HEK293 (cell line): ENCODE measurements around the gene NOLC1.

Source experiments
- CTCF ChIA-PET: fragments of 350-600 bp; formaldehyde crosslinking; extraction: SDS; loops from one replicate; lab custom pipeline; 2021; ENCODE audit warnings: antibody characterized with exemption; lab: Yijun Ruan, JAX
- POLR2A ChIA-PET: fragments of 300-600 bp; formaldehyde crosslinking; extraction: SDS; loops from one replicate; lab custom pipeline; 2020; ENCODE audit warnings: antibody characterized with exemption, inconsistent platforms; lab: Yijun Ruan, JAX
- H3K27ac ChIP-seq: fragments of 200-500 bp; sonication (Bioruptor generic); 2 replicates; pipeline ENCODE4 v1.5.1; 2014; ENCODE audit warnings: low read depth, low read length, control low read depth, inconsistent platforms; ENCODE audit errors: extremely low read depth
- H3K36me3 ChIP-seq, 2 experiments: fragments of 200-500 bp in 1 of 2; sonication (Bioruptor generic) in 1 of 2; 1 replicate in 1 of 2; 2 replicates in 1 of 2; pipeline ENCODE4 v1.5.1; 2014 to 2017; ENCODE audit warnings: inconsistent platforms in 2 of 2, low read length in 2 of 2; ENCODE audit not compliant: control insufficient read depth in 2 of 2, insufficient read depth in 1 of 2
- H3K4me1 ChIP-seq: fragments of 200-500 bp; sonication (Bioruptor generic); 2 replicates; pipeline ENCODE4 v1.5.1; 2014; ENCODE audit warnings: mild to moderate bottlenecking, low read length, inconsistent platforms; ENCODE audit not compliant: control insufficient read depth, insufficient read depth
- H3K4me3 ChIP-seq: 2 replicates; pipeline ENCODE4 v1.5.1; 2011; ENCODE audit warnings: low read depth, mild to moderate bottlenecking, control low read depth, low read length, moderate library complexity
- H3K9me3 ChIP-seq: fragments of 200-500 bp; sonication (Bioruptor generic); 2 replicates; pipeline ENCODE4 v1.5.1; 2014; ENCODE audit warnings: low read depth, low read length, inconsistent platforms; ENCODE audit not compliant: control insufficient read depth, insufficient read depth
- BCL11B ChIP-seq: fragments of 450-650 bp; formaldehyde crosslinking; IDR thresholded peaks from 2 replicates; pipeline ENCODE4 v1.5.1; 2016; ENCODE audit warnings: low read depth, missing biosample characterization, missing genetic modification characterization
- ELK4 ChIP-seq: IDR thresholded peaks from 2 replicates; pipeline ENCODE4 v1.6.1; 2011; ENCODE audit warnings: mild to moderate bottlenecking, low read depth, low read length, borderline replicate concordance
- FEZF1 ChIP-seq: fragments of 450-650 bp; formaldehyde crosslinking; IDR thresholded peaks from 2 replicates; pipeline ENCODE4 v1.5.1; 2016; ENCODE audit warnings: missing biosample characterization, missing genetic modification characterization
- KLF10 ChIP-seq: fragments of 450-650 bp; IDR thresholded peaks from 2 replicates; pipeline ENCODE4 v1.5.1; 2018; ENCODE audit warnings: missing biosample characterization, mild to moderate bottlenecking, missing genetic modification characterization
- OVOL3 ChIP-seq: fragments of 450-650 bp; formaldehyde crosslinking; IDR thresholded peaks from 2 replicates; pipeline ENCODE4 v1.5.1; 2016; ENCODE audit warnings: missing biosample characterization, missing genetic modification characterization
- ZBTB44 ChIP-seq: fragments of 450-650 bp; IDR thresholded peaks from 2 replicates; pipeline ENCODE4 v1.5.1; 2018; ENCODE audit warnings: missing biosample characterization, mild to moderate bottlenecking, missing genetic modification characterization
- ZBTB48 ChIP-seq: fragments of 450-650 bp; formaldehyde crosslinking; IDR thresholded peaks from 2 replicates; pipeline ENCODE4 v1.5.1; 2016; ENCODE audit warnings: missing biosample characterization, missing genetic modification characterization
- ZFHX2 ChIP-seq: fragments of 450-650 bp; formaldehyde crosslinking; conservative IDR thresholded peaks from 2 replicates; pipeline ENCODE4 v1.5.1; 2016; ENCODE audit warnings: missing biosample characterization, missing genetic modification characterization
- ZNF10 ChIP-seq: fragments of 450-650 bp; formaldehyde crosslinking; IDR thresholded peaks from 2 replicates; pipeline ENCODE4 v1.5.1; 2017; ENCODE audit warnings: missing biosample characterization, missing genetic modification characterization
- ZNF132 ChIP-seq: fragments of 450-650 bp; formaldehyde crosslinking; IDR thresholded peaks from 2 replicates; pipeline ENCODE4 v1.5.1; 2017; ENCODE audit warnings: missing biosample characterization, missing genetic modification characterization, borderline replicate concordance
- ZNF221 ChIP-seq: fragments of 450-650 bp; formaldehyde crosslinking; IDR thresholded peaks from 2 replicates; pipeline ENCODE4 v1.5.1; 2017; ENCODE audit warnings: missing biosample characterization, missing genetic modification characterization, borderline replicate concordance
- ZNF341 ChIP-seq: fragments of 450-650 bp; formaldehyde crosslinking; IDR thresholded peaks from 2 replicates; pipeline ENCODE4; 2016; ENCODE audit warnings: low read depth, missing biosample characterization, missing genetic modification characterization
- ZNF366 ChIP-seq: fragments of 450-650 bp; formaldehyde crosslinking; conservative IDR thresholded peaks from 2 replicates; pipeline ENCODE4 v1.5.1; 2016; ENCODE audit warnings: missing biosample characterization, missing genetic modification characterization
- ZNF404 ChIP-seq: fragments of 450-650 bp; formaldehyde crosslinking; IDR thresholded peaks from 2 replicates; pipeline ENCODE4 v1.5.1; 2017; ENCODE audit warnings: missing biosample characterization, missing genetic modification characterization
- ZNF521 ChIP-seq: fragments of 450-650 bp; formaldehyde crosslinking; IDR thresholded peaks from 2 replicates; pipeline ENCODE4 v1.5.1; 2017; ENCODE audit warnings: missing biosample characterization, mild to moderate bottlenecking, missing genetic modification characterization
- ZNF529 ChIP-seq: fragments of 450-650 bp; formaldehyde crosslinking; IDR thresholded peaks from 2 replicates; pipeline ENCODE4 v1.5.1; 2017; ENCODE audit warnings: missing genetic modification characterization, missing biosample characterization; ENCODE audit not compliant: insufficient replicate concordance
- ZNF558 ChIP-seq: fragments of 450-650 bp; formaldehyde crosslinking; IDR thresholded peaks from 2 replicates; pipeline ENCODE4 v1.5.1; 2016; ENCODE audit warnings: missing biosample characterization, missing genetic modification characterization
- ZNF580 ChIP-seq: fragments of 450-650 bp; formaldehyde crosslinking; IDR thresholded peaks from 2 replicates; pipeline ENCODE4 v1.5.1; 2016; ENCODE audit warnings: missing biosample characterization, missing genetic modification characterization
- ZNF621 ChIP-seq: fragments of 450-650 bp; formaldehyde crosslinking; IDR thresholded peaks from 2 replicates; pipeline ENCODE4 v1.5.1; 2017; ENCODE audit warnings: missing biosample characterization, missing genetic modification characterization
- ZNF623 ChIP-seq: fragments of 450-650 bp; formaldehyde crosslinking; IDR thresholded peaks from 2 replicates; pipeline ENCODE4 v1.5.1; 2016; ENCODE audit warnings: missing biosample characterization, missing genetic modification characterization
- ZNF677 ChIP-seq: fragments of 450-650 bp; IDR thresholded peaks from 2 replicates; pipeline ENCODE4 v1.5.0; 2018; ENCODE audit warnings: missing biosample characterization, mild to moderate bottlenecking, missing genetic modification characterization, moderate library complexity
- ZNF76 ChIP-seq: fragments of 450-650 bp; formaldehyde crosslinking; IDR thresholded peaks from 2 replicates; pipeline ENCODE4; 2016; ENCODE audit warnings: low read depth, missing biosample characterization, missing genetic modification characterization, borderline replicate concordance
- ZNF792 ChIP-seq: fragments of 450-650 bp; formaldehyde crosslinking; IDR thresholded peaks from 2 replicates; pipeline ENCODE4 v1.5.1; 2016; ENCODE audit warnings: missing biosample characterization, missing genetic modification characterization

Gene NOLC1

GRCh38 chr10:102151774-102152544 is at the start of gene NOLC1 (continued):
- TF ChIP-seq ZNF621 (tag by site-specific recombination) (no peak), ZFHX2 (peak; percentile 96)
- TF ChIP-seq, all 188 proteins: peak for 79

- Histone ChIP-seq H3K36me3 (peaks cover 2 to 7% of the 10 kb centered on the region in 2 experiments), H3K27ac (no peak overlapping the region), H3K4me3 (no peak overlapping the region), H3K4me1 (no peaks in the 10 kb centered on the region), H3K9me3 (no peaks in the 10 kb centered on the region)
- ChIA-PET POLR2A (interaction anchor here (0.5 to 4.0 kb wide), 3 partner anchors 9 to 51 kb away, joined by 3 to 26 read pairs (median 7); no protein-coding TSS in a partner anchor), CTCF (interaction anchor here (0.6 to 2.5 kb wide), 4 partner anchors 9 to 57 kb away, joined by 3 to 17 read pairs (median 4); no protein-coding TSS in a partner anchor)
- TF ChIP-seq ZNF221 (tag by site-specific recombination) = no peak
These were observed 49.8 kb upstream of the NOLC1 start for GRCh38 chr10:102102421-102102820.

- ChIA-PET CTCF (no interaction called here), POLR2A (interaction anchor here (0.6 kb wide), 1 partner anchor 263 kb away, joined by 3 read pairs; the partner anchor contains the start of gene KCNIP2)
- TF ChIP-seq FEZF1 (tag by site-specific recombination) (no peak), KLF10 (tag by site-specific recombination) (no peak), ZBTB48 (tag by site-specific recombination) (0 out of 2 replicates have a peak, but pooled peaks have one; percentile 34), ELK4 (no peak)
- Histone ChIP-seq H3K36me3 (peaks cover 20 to 51% of the 10 kb centered on the region in 2 experiments), H3K9me3 (no peaks in the 10 kb centered on the region), H3K27ac (no peak overlapping the region), H3K4me1 (no peaks in the 10 kb centered on the region), H3K4me3 (no peak overlapping the region)
These were observed 45.2 kb upstream of the NOLC1 start for GRCh38 chr10:102106998-102107397.

GRCh38 chr10:102109166-102110116 is 42.7 kb upstream of the NOLC1 start:
- TF ChIP-seq ZNF10 = peak; percentile 81; the same call in 1 of the 2 replicates
- no peak for TF ChIP-seq ZNF580 (tag by site-specific recombination)
- TF ChIP-seq ZNF521 = no peak
- TF ChIP-seq ZNF558 (tag by site-specific recombination) = no peak
- no peak for TF ChIP-seq ZNF366 (tag by site-specific recombination)
- no peak for TF ChIP-seq ZNF132
- no peak for TF ChIP-seq ZBTB44
- TF ChIP-seq OVOL3 = no peak
- TF ChIP-seq ZNF341 (tag by site-specific recombination) = peak; percentile 74
- no peak for TF ChIP-seq ZNF76 (tag by site-specific recombination)
- no peak for TF ChIP-seq ZNF529
- TF ChIP-seq ELK4 = no peak
- TF ChIP-seq BCL11B = no peak
- TF ChIP-seq ZNF404 = no peak
- no peak for TF ChIP-seq ZNF792 (tag by site-specific recombination)
- TF ChIP-seq ZNF623 (tag by site-specific recombination) = peak; percentile 76
- TF ChIP-seq ZNF677 = no peak
- H3K27ac ChIP-seq = 0 out of 2 replicates have a peak overlapping the region, but pooled peaks have one; percentile 17
- POLR2A ChIA-PET = no interaction called here
- peaks cover 20 to 51% of the 10 kb centered on the region in 2 experiments for H3K36me3 ChIP-seq
- CTCF ChIA-PET = interaction anchor here (2.6 kb wide), 1 partner anchor 8 kb away, joined by 7 read pairs; no protein-coding TSS in a partner anchor
- H3K9me3 ChIP-seq = no peaks in the 10 kb centered on the region
- peaks cover 10% of the 10 kb centered on the region for H3K4me1 ChIP-seq
- no peak overlapping the region for H3K4me3 ChIP-seq
